Glomerular endothelial cell (primary cell): ENCODE measurements around the gene SDR39U1. TPM values are rescaled to one million over a fixed set of nuclear protein-coding genes. Genes with fewer than 3 reads are reported as not detected.

ENCODE experiments used
- DNase-seq: peaks from one replicate; pipeline ENCODE4 v3.0.0-alpha.2; 2011; ENCODE audit warnings: low read depth, low spot score; ENCODE audit errors: extremely low read depth
- total RNA-seq: library from RNA; depleted of rRNA; stranded (reverse); fragments of >200 nt; gene quantifications from 2 replicates; pipeline ENCODE4 v1.2.3, GENCODE V29; 2015

Gene SDR39U1
- total RNA-seq, 1 donor from 2014 or later: 21.2 TPM

DNA sequence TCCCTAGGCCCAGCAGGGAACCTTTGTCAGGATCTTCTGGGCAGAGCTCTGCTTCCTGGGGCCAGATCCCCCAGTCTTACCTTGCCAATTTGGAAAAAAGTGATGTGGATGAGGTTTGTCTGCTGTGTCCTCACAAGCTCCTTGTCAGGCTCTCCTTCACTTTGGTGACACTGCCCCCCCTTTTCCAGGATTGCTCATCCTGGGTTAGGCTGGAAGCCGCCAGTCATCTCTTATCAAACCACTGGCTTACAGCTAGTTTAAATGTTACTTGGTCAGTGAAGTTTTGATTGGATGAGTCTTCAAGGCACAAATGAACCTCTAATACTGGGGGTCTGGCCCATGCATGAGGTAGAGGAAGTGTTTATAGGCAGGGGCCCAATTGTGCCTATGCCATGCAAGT is 28.5 kb downstream of the SDR39U1 start:
- no peak for DNase-seq

DNA sequence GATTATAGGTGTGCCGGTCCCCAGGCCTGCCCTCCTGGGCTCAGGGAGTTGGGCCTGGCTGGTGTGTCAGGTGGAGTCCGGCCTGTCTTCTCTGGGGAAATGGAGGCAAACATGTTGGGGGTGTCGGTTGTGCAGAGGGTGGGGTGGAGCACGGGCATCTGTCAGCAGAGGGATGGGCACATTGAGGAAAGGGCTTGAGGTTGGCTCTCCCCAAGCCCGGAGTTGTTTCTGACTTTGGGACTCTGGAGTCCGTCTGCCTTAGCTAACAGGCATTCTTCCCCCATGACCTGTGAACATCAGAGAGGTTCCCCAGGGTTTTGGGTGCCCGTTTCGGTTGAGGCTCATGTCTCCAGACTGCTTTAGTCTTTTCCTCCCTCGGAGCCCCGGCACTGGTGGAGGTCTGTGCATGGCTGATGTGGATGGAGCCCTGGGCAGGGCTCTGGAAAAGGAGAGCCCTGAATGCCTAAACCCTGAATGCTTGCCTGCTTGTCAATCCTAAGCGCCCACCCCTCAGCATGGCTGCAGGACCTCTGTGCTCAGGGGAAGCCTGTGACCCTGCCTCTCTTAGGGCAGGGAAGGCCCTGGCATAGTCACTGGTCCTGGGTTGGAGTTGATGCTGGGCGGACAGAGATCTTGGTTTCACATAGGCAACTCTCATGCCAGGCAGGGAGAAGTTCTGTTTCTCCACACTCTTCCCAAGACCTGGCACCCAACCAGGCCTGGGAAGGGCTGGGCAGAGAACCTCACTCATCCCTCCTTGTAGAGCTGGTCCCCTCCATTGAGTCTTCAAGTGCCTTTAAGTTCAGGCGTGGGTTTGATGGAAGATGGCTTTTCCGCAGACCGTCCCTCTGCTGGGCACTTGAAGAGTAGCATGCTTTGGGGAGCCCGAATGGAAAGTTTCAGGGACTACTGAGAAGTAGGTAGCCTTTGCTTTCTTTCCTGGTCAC is 30.9 kb downstream of the SDR39U1 start:
- DNase-seq: no peak

GRCh38 chr14:24409956-24410355 is 32.6 kb downstream of the SDR39U1 start:
- no peak for DNase-seq

DNA sequence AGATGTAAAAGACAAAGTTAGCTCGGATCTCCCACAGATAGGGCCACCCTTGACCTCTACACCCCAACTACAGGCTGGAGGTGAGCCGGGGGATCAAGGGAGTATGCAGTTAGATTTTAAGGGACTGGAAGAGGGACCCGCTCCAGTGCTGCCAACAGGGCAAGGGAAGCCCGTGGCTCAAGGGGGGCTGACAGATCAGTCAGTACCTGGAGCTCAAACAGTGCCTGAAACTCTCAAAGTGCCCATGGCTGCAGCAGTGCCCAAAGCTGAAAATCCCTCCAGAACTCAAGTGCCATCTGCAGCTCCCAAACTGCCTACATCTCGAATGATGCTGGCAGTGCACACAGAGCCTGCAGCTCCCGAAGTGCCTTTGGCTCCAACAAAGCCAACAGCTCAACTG is 33.4 kb downstream of the SDR39U1 start:
- no peak for DNase-seq

GRCh38 chr14:24408764-24409163 is 33.8 kb downstream of the SDR39U1 start:
- DNase-seq: no peak

GRCh38 chr14:24407608-24408325 is 34.8 kb downstream of the SDR39U1 start:
- no peak for DNase-seq

DNA sequence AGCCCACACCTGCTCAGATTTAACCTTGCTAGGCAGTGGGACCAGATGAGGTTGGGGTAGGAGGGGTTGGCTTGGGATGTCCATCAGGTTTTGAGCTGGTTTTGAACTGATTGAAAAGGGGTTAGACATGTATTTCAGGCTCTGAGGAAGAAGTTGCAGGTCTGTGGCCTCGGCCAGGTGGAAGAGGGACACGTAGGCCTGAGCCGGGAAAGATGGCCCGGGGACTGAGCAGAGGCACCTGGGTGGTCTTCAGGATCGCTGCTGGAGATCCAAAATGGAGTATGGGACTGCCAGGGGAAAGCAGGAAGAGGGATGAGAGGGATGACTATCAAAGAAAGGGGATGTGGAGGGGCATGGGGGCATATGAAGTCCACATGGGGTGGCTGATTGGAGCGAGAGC is 36.2 kb downstream of the SDR39U1 start:
- DNase-seq: no peak

DNA sequence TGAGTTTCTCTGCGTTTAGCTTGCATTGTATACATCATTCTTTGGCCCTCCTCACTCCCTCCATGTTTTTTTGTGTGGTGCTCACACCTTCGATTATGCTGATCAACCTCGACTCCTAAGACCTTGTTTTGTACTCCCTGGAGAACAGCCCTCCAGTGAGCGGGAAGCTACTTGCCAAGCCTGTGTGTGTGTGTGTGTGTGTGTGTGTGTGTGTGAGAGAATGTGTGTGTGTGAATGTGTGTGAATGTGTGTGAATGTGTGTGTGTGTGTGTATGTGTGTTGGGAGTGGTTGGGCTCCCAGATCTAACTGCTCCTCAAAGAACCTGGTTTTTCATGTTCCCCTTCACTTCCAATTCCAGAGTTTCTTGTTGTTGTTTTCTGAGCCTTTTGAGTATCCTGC is 37.8 kb downstream of the SDR39U1 start:
- DNase-seq: no peak

DNA sequence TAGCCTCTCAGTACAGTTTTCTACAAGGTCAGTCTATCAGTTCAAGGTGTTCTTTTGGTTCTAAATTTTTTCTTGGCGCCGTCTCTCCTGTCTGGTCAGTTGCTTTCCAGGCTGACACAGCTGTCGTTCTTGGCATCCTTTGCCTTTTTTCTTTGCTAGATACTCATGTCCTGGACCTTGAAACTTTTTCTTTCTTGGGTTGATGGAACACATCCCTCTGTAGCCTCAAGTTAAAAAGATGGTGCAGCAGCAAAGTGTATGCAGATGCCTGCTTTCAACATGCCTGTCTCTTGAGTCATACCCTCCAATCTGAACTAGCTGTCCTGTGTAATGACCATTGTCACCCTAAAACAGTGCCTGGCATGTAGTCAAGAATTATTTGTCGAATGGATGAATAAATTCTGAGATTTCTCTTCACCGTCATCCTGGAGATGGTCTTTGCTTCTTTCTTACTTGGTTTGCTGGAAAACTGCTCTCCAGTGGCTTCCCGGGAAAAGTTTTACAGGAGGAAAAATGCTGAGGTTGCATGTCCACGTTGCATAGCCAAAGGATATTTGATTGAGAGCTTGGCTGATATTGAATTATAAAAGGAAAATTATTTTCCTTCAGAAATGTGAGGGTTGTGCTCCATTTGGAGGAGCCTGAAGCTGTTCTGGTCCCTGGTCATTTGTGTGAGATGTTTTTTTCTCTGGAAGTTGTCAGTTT is 39.1 kb downstream of the SDR39U1 start:
- no peak for DNase-seq

- DNase-seq: no peak
Observed at GRCh38 chr14:24401810-24402702, 40.5 kb downstream of the SDR39U1 start.

GRCh38 chr14:24399999-24400718 is 42.4 kb downstream of the SDR39U1 start:
- no peak for DNase-seq

DNA sequence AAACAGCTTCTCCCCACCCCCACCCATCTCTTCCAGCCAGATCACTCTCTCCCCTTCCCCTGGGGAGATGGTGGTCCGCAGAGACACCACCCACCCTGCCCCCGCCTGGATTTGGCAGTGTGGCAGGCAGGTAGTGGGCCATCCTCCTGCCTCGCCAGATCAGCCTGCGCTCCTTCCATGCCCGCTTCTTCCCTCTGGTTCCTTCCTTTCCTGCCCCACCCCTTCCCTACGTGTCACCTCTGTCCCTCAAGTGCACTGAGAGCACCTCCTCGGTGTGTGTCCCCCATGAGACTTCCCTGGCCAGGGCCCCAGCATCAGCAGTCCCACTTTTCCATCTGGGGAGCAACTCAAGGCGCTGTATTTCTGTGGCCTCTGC is 43.1 kb downstream of the SDR39U1 start:
- no peak for DNase-seq

DNA sequence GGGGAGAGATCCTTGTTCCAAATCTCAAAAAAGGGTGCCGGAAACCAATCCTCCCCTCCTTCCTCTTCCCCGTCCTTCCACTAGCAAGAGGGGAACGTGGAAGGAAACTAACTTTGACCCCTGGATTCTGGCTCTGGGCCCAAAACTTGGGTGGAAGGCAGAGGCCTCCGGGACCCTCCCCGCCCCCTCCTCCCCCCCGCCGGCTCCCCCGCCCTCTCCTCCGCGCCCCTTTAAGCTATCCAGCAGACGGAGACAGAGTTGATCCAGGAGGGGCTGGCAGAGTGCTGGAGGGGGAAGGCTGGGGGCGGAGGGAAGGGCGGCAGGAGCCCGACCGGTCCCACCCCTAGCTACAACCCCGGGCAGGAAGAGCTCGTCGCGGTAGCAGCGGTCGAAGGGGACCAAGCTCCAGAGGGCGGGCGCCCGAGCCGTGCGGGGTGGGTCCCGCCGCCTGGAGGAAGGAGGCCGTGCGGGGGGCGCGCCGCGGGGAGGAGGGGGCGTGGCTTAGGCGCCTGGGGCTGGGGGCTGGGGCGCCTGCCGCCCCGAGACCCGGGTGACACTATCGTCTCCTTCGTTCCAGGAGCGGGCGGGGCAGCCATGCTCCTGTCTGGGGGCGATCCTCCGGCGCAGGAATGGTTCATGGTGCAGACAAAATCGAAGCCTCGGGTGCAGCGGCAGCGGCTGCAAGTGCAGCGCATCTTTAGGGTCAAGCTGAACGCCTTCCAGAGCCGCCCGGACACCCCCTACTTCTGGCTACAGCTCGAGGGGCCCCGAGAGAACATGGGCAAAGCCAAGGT is 43.7 kb downstream of the SDR39U1 start, which contains the start of gene NYNRIN:
Gene NYNRIN (plus strand): TSS at position 351 of the 794 bp plus-strand sequence. CDS start 244 bp downstream, at position 595.
- DNase-seq: no peak

DNA sequence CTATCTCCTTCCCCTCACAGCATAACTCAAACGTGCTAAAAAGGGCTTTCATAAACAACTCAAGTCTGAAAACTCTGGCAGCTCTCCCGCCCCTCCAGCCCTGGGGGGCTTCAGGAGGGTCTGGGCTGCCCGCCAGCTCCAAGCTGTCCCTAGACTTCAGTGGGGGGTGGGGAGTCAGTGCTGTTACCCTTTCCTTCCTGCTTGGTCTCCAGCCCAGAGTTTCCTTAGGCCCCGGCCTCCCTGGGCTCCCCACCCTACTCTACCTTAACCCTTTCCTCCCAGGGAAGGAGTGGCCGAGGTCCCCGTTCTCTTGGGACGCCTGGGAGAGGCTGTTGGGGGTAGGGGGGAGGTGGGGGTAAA is 44.3 kb downstream of the SDR39U1 start:
- no peak for DNase-seq

GRCh38 chr14:24397639-24398292 is 44.8 kb downstream of the SDR39U1 start:
- no peak for DNase-seq

- DNase-seq: no peak
Observed at GRCh38 chr14:24395609-24396582, 46.7 kb downstream of the SDR39U1 start.

DNA sequence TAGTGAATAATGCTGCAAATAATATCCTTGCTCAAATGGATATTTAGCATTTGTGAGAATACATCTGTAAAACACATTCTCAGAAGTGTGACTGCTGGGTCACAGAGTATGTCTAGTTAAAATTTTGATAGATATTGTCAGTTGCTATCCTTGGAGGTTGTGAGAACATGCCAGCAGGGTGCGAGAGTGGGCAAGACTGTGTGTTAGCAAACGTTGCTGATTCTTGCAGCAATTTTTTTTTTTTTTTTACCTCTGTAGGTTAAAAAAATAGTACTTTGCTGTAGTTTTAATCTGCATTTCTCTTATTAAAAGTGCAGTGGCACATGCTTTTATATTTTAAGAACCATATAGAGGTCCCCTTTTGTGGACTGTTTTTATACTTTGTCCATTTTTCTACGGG is 48.3 kb downstream of the SDR39U1 start:
- DNase-seq: no peak
